Measurements from ENCODE around the gene ADPRHL1. TPM values are rescaled to one million over a fixed set of nuclear protein-coding genes. Genes with fewer than 3 reads are reported as not detected.

ADPRHL1 gene
- polyA plus RNA-seq, 3 donors = 0.15 to 0.52 (median 0.27) TPM

DNA sequence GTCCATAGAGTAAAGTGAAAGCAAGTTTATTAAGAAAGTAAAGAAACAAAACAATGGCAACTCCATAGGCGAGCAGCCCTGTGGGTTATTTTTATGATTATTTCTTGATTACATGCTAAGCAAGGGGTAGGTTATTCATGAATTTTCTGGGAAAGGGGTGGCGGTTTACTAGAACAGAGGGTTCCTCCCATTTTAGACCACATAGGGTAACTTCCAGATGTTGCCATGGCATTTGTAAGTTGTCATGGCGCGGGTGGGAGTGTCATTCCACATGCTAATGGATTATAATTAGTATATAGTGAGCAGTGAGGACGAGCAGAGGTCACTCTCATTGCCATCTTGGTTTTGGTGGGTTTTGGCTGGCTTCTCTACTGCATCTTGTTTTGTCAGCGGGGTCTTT is 45.6 kb upstream of the ADPRHL1 start:
- Mint-ChIP-seq H3K9me3 (peaks cover 0 to 2% (median 0%) of the 10 kb centered on the region in 7 donors), H3K4me3 (no peak overlapping the region), H3K27ac (peak overlapping the region in 1 of 7 donors; percentile 42), H3K36me3 (peaks cover 89 to 94% of the 10 kb centered on the region in 2 donors), H3K27me3 (ENCODE audit: low read depth in 3 of 3) (no peaks in the 10 kb centered on the region), H3K4me1 (peaks cover 17% of the 10 kb centered on the region)
- Histone ChIP-seq H3K4me1 (ENCODE audit: control insufficient read depth in 1 of 2, insufficient read depth in 2 of 2, low read length in 2 of 2) (peaks cover 6 to 7% of the 10 kb centered on the region in 2 donors), H3K9me3 (replicated peaks in 1 of 2; ENCODE audit: control insufficient read depth in 1 of 2, insufficient read depth in 1 of 2, low read length in 2 of 2) (no peaks in the 10 kb centered on the region), H2AFZ (ENCODE audit: insufficient read depth, low read depth, low read length, poor library complexity, severe bottlenecking) (no peak overlapping the region), H3K79me2 (ENCODE audit: insufficient read depth, low read length) (peaks cover 53% of the 10 kb centered on the region), H4K20me1 (ENCODE audit: insufficient read depth, low read length) (peaks cover 47% of the 10 kb centered on the region), H3K4me3 (replicated peaks in 1 of 3; ENCODE audit: low read depth in 2 of 3, low read length in 3 of 3) (no peak overlapping the region), H3K4me2 (replicated peaks; ENCODE audit: extremely low read depth, low read length, poor library complexity, severe bottlenecking) (no peak overlapping the region), H3K27me3 (ENCODE audit: control insufficient read depth in 2 of 2, insufficient read depth in 2 of 2, low read length in 2 of 2) (no peaks in the 10 kb centered on the region), H3K9ac (ENCODE audit: insufficient read depth, low read length, poor library complexity, severe bottlenecking) (no peak overlapping the region), H3K36me3 (replicated peaks in 1 of 2; ENCODE audit: control insufficient read depth in 1 of 2, insufficient read depth in 2 of 2, low read length in 2 of 2) (peaks cover 91 to 92% of the 10 kb centered on the region in 2 donors), H3K27ac (ENCODE audit: low read depth in 1 of 2, low read length in 2 of 2) (no peak overlapping the region)
- TF ChIP-seq, protein P1, sequence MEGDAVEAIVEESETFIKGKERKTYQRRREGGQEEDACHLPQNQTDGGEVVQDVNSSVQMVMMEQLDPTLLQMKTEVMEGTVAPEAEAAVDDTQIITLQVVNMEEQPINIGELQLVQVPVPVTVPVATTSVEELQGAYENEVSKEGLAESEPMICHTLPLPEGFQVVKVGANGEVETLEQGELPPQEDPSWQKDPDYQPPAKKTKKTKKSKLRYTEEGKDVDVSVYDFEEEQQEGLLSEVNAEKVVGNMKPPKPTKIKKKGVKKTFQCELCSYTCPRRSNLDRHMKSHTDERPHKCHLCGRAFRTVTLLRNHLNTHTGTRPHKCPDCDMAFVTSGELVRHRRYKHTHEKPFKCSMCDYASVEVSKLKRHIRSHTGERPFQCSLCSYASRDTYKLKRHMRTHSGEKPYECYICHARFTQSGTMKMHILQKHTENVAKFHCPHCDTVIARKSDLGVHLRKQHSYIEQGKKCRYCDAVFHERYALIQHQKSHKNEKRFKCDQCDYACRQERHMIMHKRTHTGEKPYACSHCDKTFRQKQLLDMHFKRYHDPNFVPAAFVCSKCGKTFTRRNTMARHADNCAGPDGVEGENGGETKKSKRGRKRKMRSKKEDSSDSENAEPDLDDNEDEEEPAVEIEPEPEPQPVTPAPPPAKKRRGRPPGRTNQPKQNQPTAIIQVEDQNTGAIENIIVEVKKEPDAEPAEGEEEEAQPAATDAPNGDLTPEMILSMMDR (IDR thresholded peaks at IDR 0.05) = no peak
- DNase-seq = no peak
- 100% methylated on average over 4 of the region's 6 CpGs for WGBS (ENCODE audit: insufficient coverage)
- intact Hi-C loops (cut with micrococcal nuclease) = loop anchor here (10.0 kb wide), 3 partner anchors 204 to 914 kb away; partner anchors contain the start of genes LAMP1 (in 2 of the 2) and TUBGCP3 (in 1 of the 2)

DNA sequence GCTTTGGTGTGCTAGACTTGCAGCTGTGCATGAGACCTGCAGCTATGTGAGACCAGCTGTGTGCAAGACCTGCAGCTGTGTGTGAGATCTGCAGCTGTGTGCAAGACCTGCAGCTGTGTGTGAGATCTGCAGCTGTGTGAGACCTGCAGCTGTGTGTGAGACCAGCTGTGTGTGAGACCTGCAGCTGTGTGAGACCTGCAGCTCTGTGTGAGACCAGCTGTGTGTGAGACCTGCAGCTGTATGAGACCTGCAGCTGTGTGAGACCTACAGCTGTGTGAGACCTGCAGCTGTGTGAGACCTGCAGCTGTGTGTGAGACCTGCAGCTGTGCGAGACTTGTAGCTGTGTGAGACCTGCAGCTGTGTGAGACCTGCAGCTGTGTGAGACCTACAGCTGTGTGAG is 43.9 kb upstream of the ADPRHL1 start:
- H3K27ac Mint-ChIP-seq = no peak overlapping the region
- H3K9ac ChIP-seq (ENCODE audit: insufficient read depth, low read length, poor library complexity, severe bottlenecking) = no peak overlapping the region
- H3K4me2 ChIP-seq (replicated peaks; ENCODE audit: extremely low read depth, low read length, poor library complexity, severe bottlenecking) = no peak overlapping the region
- no peaks in the 10 kb centered on the region for H3K27me3 ChIP-seq (ENCODE audit: control insufficient read depth in 2 of 2, insufficient read depth in 2 of 2, low read length in 2 of 2)
- H3K9me3 ChIP-seq (replicated peaks in 1 of 2; ENCODE audit: control insufficient read depth in 1 of 2, insufficient read depth in 1 of 2, low read length in 2 of 2) = no peaks in the 10 kb centered on the region
- WGBS (ENCODE audit: insufficient coverage) = 100% methylated on average over 1 of the region's 1 CpG
- no peak overlapping the region for H3K4me3 Mint-ChIP-seq
- peaks cover 0 to 2% (median 0%) of the 10 kb centered on the region in 7 donors for H3K9me3 Mint-ChIP-seq
- no peak overlapping the region for H3K4me3 ChIP-seq (replicated peaks in 1 of 3; ENCODE audit: low read depth in 2 of 3, low read length in 3 of 3)
- H4K20me1 ChIP-seq (ENCODE audit: insufficient read depth, low read length) = peaks cover 53% of the 10 kb centered on the region
- H3K4me1 Mint-ChIP-seq = peaks cover 33% of the 10 kb centered on the region
- H3K27ac ChIP-seq (ENCODE audit: low read depth in 1 of 2, low read length in 2 of 2) = no peak overlapping the region
- TF ChIP-seq, protein P1 (IDR thresholded peaks at IDR 0.05) = no peak
- H3K4me1 ChIP-seq (ENCODE audit: control insufficient read depth in 1 of 2, insufficient read depth in 2 of 2, low read length in 2 of 2) = peaks cover 22 to 24% of the 10 kb centered on the region in 2 donors
- peaks cover 76 to 78% of the 10 kb centered on the region in 2 donors for H3K36me3 ChIP-seq (replicated peaks in 1 of 2; ENCODE audit: control insufficient read depth in 1 of 2, insufficient read depth in 2 of 2, low read length in 2 of 2)
- DNase-seq = no peak
- no peaks in the 10 kb centered on the region for H3K27me3 Mint-ChIP-seq (ENCODE audit: low read depth in 3 of 3)
- H3K79me2 ChIP-seq (ENCODE audit: insufficient read depth, low read length) = peaks cover 65% of the 10 kb centered on the region
- H2AFZ ChIP-seq (ENCODE audit: insufficient read depth, low read depth, low read length, poor library complexity, severe bottlenecking) = no peak overlapping the region
- peaks cover 77 to 79% of the 10 kb centered on the region in 2 donors for H3K36me3 Mint-ChIP-seq
- intact Hi-C loops (cut with micrococcal nuclease) = loop anchor here (10.0 kb wide), 3 partner anchors 202 to 912 kb away; partner anchors contain the start of genes LAMP1 (in 2 of the 2) and TUBGCP3 (in 1 of the 2)

All from CD14-positive monocyte (primary cell).